ENCODE data around the gene ACER1. TPM values are rescaled to one million over a fixed set of nuclear protein-coding genes. Genes with fewer than 3 reads are reported as not detected.
A peak's percentile ranks its signal among the peaks of the same experiment; 100 is the strongest.
"Not testable (repeated sequence)": the region's sequence is repeated elsewhere in the genome, so short reads cannot be mapped to it uniquely, and the experiment has no call there.

ACER1 gene
- total RNA-seq, 1 donor from 2014 or later: not detected

GRCh38 chr19:6362027-6362350, 28.6 kb upstream of the ACER1 start:
- Mint-ChIP-seq H3K9me3 (no peaks in the 10 kb centered on the region), H3K27me3 (ENCODE audit: low read depth) (no peaks in the 10 kb centered on the region), H3K36me3 (peaks cover 13% of the 10 kb centered on the region), H3K4me1 (peaks cover 20% of the 10 kb centered on the region), H3K4me3 (peak overlapping the region; percentile 83), H3K27ac (peak overlapping the region; percentile 93)
- no peak for TF ChIP-seq CTCF (IDR thresholded peaks at IDR 0.05; ENCODE audit: unreplicated experiment)
- peak in 1 of 2 experiments; percentile 48 for DNase-seq (ENCODE audit: low spot score in 2 of 2, unreplicated experiment in 2 of 2)

- Mint-ChIP-seq H3K4me3 (peak overlapping the region; percentile 83), H3K4me1 (peaks cover 20% of the 10 kb centered on the region)
- not testable (repeated sequence) for H3K27ac Mint-ChIP-seq; H3K9me3 Mint-ChIP-seq; H3K36me3 Mint-ChIP-seq; DNase-seq (ENCODE audit: low spot score in 2 of 2, unreplicated experiment in 2 of 2); H3K27me3 Mint-ChIP-seq (ENCODE audit: low read depth)
Measured at GRCh38 chr19:6360857-6361216, 27.4 kb upstream of the ACER1 start.

- Mint-ChIP-seq H3K4me1 (peaks cover 20% of the 10 kb centered on the region), H3K4me3 (peak overlapping the region; percentile 83)
- not testable (repeated sequence) for DNase-seq (ENCODE audit: low spot score in 2 of 2, unreplicated experiment in 2 of 2)
Measured at GRCh38 chr19:6360445-6360844, 27.0 kb upstream of the ACER1 start.

GRCh38 chr19:6359568-6360341, 26.3 kb upstream of the ACER1 start:
- Mint-ChIP-seq H3K36me3 (peaks cover 3% of the 10 kb centered on the region), H3K9me3 (no peaks in the 10 kb centered on the region), H3K27me3 (ENCODE audit: low read depth) (no peaks in the 10 kb centered on the region), H3K27ac (no peak overlapping the region), H3K4me3 (peak overlapping the region; percentile 27), H3K4me1 (peaks cover 20% of the 10 kb centered on the region)
- DNase-seq (ENCODE audit: low spot score in 2 of 2, unreplicated experiment in 2 of 2): no peak
- no peak for TF ChIP-seq CTCF (IDR thresholded peaks at IDR 0.05; ENCODE audit: unreplicated experiment)

More at GRCh38 chr19:6360445-6360844, 27.0 kb upstream of the ACER1 start:
- H3K9me3 Mint-ChIP-seq; H3K27ac Mint-ChIP-seq; H3K36me3 Mint-ChIP-seq; H3K27me3 Mint-ChIP-seq (ENCODE audit: low read depth): not testable (repeated sequence)

GRCh38 chr19:6358003-6358402, 24.6 kb upstream of the ACER1 start:
- Mint-ChIP-seq H3K36me3 (no peaks in the 10 kb centered on the region), H3K9me3 (no peaks in the 10 kb centered on the region), H3K4me1 (peaks cover 17% of the 10 kb centered on the region), H3K27ac (no peak overlapping the region), H3K27me3 (ENCODE audit: low read depth) (no peaks in the 10 kb centered on the region), H3K4me3 (no peak overlapping the region)
- no peak for TF ChIP-seq CTCF (IDR thresholded peaks at IDR 0.05; ENCODE audit: unreplicated experiment)
- no peak for DNase-seq (ENCODE audit: low spot score in 2 of 2, unreplicated experiment in 2 of 2)

- H3K4me3 Mint-ChIP-seq: no peak overlapping the region
- TF ChIP-seq CTCF (IDR thresholded peaks at IDR 0.05; ENCODE audit: unreplicated experiment): no peak
- H3K9me3 Mint-ChIP-seq: no peaks in the 10 kb centered on the region
- DNase-seq (ENCODE audit: low spot score in 2 of 2, unreplicated experiment in 2 of 2): no peak
- no peaks in the 10 kb centered on the region for H3K27me3 Mint-ChIP-seq (ENCODE audit: low read depth)
- H3K36me3 Mint-ChIP-seq: no peaks in the 10 kb centered on the region
- H3K27ac Mint-ChIP-seq: no peak overlapping the region
- H3K4me1 Mint-ChIP-seq: peaks cover 11% of the 10 kb centered on the region
Measured at GRCh38 chr19:6357174-6357573, 23.8 kb upstream of the ACER1 start.

GRCh38 chr19:6355321-6356040, 22.1 kb upstream of the ACER1 start:
- H3K4me1 Mint-ChIP-seq; DNase-seq (ENCODE audit: low spot score in 2 of 2, unreplicated experiment in 2 of 2); H3K4me3 Mint-ChIP-seq; H3K27ac Mint-ChIP-seq; H3K27me3 Mint-ChIP-seq (ENCODE audit: low read depth); H3K36me3 Mint-ChIP-seq; H3K9me3 Mint-ChIP-seq: not testable (repeated sequence)

All from mesothelial cell of epicardium (in vitro differentiated cells).